Caco-2 (cell line): ENCODE measurements around the gene ARNT2. TPM values are rescaled to one million over a fixed set of nuclear protein-coding genes. Genes with fewer than 3 reads are reported as not detected.

Source experiments
- BruUV-seq: library from RNA; stranded (reverse); fragments of 400-500 nt; replicated peaks from 2 replicates; lab custom pipeline; 2021; lab: Mats Ljungman, UMichigan
- CTCF ChIA-PET: fragments of 300-600 bp; sonication (Branson Sonifier 250); formaldehyde crosslinking; loops from one replicate; lab custom pipeline; 2022; ENCODE audit warnings: antibody characterized with exemption; lab: Charles Lee
- POLR2A ChIA-PET: fragments of 300-600 bp; sonication (Branson Sonifier 250); formaldehyde crosslinking; loops from one replicate; lab custom pipeline; 2022; ENCODE audit warnings: antibody characterized with exemption; lab: Charles Lee
- DNase-seq, 2 experiments: peaks; one replicate each; pipeline versions ENCODE4 v3.0.0 to v3.0.0-alpha.2; 2020 to 2022
- H3K27me3 ChIP-seq: replicated peaks from 2 replicates; pipeline ENCODE4 v1.6.0; 2011; ENCODE audit warnings: low read length; ENCODE audit not compliant: control insufficient read depth, insufficient read depth
- H3K36me3 ChIP-seq: 2 replicates; pipeline ENCODE4 v1.5.1; 2011; ENCODE audit warnings: low read length; ENCODE audit not compliant: control insufficient read depth, insufficient read depth
- H3K4me1 ChIP-seq: fragments of 250-450 bp; sonication (Bioruptor Pico); 2 replicates; pipeline ENCODE4 v1.5.1; 2020; ENCODE audit warnings: mild to moderate bottlenecking
- H3K4me3 ChIP-seq: 2 replicates; pipeline ENCODE4 v1.5.1; 2011; ENCODE audit warnings: low read depth, mild to moderate bottlenecking, control low read depth, low read length
- H3K9me3 ChIP-seq: fragments of 250-450 bp; sonication (Bioruptor Pico); 2 replicates; pipeline ENCODE4 v1.5.1; 2020; ENCODE audit warnings: mild to moderate bottlenecking, moderate library complexity
- H3K27ac Mint-ChIP-seq: one replicate; pipeline ENCODE4 v1.8.0; 2022; ENCODE audit warnings: mixed read lengths; ENCODE audit not compliant: unreplicated experiment
- H3K27me3 Mint-ChIP-seq: one replicate; pipeline ENCODE4 v1.8.0; 2022; ENCODE audit warnings: mixed read lengths; ENCODE audit not compliant: insufficient read depth, unreplicated experiment
- H3K36me3 Mint-ChIP-seq: one replicate; pipeline ENCODE4 v1.8.0; 2022; ENCODE audit warnings: mild to moderate bottlenecking, mixed read lengths; ENCODE audit not compliant: insufficient read depth, unreplicated experiment
- H3K4me1 Mint-ChIP-seq: one replicate; pipeline ENCODE4 v1.8.0; 2022; ENCODE audit warnings: low read depth, mixed read lengths; ENCODE audit not compliant: unreplicated experiment
- H3K4me3 Mint-ChIP-seq: one replicate; pipeline ENCODE4 v1.8.0; 2022; ENCODE audit warnings: mild to moderate bottlenecking, moderate library complexity, mixed read lengths; ENCODE audit not compliant: unreplicated experiment
- H3K9me3 Mint-ChIP-seq: one replicate; pipeline ENCODE4 v1.8.0; 2022; ENCODE audit warnings: mixed read lengths; ENCODE audit not compliant: unreplicated experiment
- intact Hi-C: fragments of 100-400 bp; cut with micrococcal nuclease; formaldehyde crosslinking; loops from one replicate; pipeline ENCODE4 v1.10.0; 2022; ENCODE audit not compliant: unreplicated experiment
- total RNA-seq: library from RNA; stranded (reverse); gene quantifications from 2 replicates; pipeline ENCODE4 v1.2.3, GENCODE V29; 2022
- TF ChIP-seq, protein P1 (sequence below), 2 experiments: fragments of 200-600 bp in 1 of 2; IDR thresholded peaks; 1 replicate in 1 of 2; 2 replicates in 1 of 2; pipeline versions ENCODE4 v1.5.1 to v1.8.0; 2011 to 2022; ENCODE audit warnings: antibody characterized with exemption in 1 of 2, control low read depth in 1 of 2, inconsistent platforms in 1 of 2, low read depth in 1 of 2, low read length in 1 of 2, mild to moderate bottlenecking in 1 of 2, moderate library complexity in 1 of 2; ENCODE audit not compliant: insufficient read depth in 1 of 2, severe bottlenecking in 1 of 2, unreplicated experiment in 1 of 2

Gene ARNT2
- total RNA-seq, 1 experiment from 2014 or later: 0.23 TPM

DNA sequence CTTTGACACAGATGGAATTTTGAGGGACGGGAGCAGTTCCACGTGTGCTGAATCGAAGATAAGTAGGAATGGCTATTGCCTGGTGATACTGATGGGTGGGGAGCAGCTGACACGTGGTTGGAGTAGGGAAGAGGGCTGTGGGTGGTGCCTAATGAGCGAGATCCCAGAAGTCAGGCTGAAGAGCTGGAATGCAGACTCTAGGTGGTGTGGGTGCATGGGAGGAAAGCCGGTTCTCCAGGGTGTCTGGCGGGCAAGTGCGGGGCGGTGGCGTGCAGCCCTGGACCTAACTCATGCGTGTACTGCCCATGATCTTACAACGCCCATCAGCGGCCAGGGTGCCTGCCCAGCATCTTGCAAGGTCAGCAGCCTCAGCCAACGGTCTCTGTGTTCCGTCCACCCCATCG is 63.1 kb downstream of the ARNT2 start:
- intact Hi-C loops: no loop called here
- Histone ChIP-seq H3K9me3 (no peaks in the 10 kb centered on the region), H3K4me1 (peaks cover 11% of the 10 kb centered on the region; the same call in 1 of the 2 replicates), H3K27me3 (no peaks in the 10 kb centered on the region), H3K4me3 (no peak overlapping the region), H3K36me3 (no peaks in the 10 kb centered on the region)
- H3K9me3 Mint-ChIP-seq: no peaks in the 10 kb centered on the region
- H3K4me1 Mint-ChIP-seq: peaks cover 17% of the 10 kb centered on the region
- TF ChIP-seq, protein P1, sequence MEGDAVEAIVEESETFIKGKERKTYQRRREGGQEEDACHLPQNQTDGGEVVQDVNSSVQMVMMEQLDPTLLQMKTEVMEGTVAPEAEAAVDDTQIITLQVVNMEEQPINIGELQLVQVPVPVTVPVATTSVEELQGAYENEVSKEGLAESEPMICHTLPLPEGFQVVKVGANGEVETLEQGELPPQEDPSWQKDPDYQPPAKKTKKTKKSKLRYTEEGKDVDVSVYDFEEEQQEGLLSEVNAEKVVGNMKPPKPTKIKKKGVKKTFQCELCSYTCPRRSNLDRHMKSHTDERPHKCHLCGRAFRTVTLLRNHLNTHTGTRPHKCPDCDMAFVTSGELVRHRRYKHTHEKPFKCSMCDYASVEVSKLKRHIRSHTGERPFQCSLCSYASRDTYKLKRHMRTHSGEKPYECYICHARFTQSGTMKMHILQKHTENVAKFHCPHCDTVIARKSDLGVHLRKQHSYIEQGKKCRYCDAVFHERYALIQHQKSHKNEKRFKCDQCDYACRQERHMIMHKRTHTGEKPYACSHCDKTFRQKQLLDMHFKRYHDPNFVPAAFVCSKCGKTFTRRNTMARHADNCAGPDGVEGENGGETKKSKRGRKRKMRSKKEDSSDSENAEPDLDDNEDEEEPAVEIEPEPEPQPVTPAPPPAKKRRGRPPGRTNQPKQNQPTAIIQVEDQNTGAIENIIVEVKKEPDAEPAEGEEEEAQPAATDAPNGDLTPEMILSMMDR (IDR thresholded peaks at IDR 0.05; ENCODE audit: insufficient read depth in 1 of 2, low read depth in 1 of 2, low read length in 1 of 2, severe bottlenecking in 1 of 2, unreplicated experiment in 1 of 2): no peak
- H3K4me3 Mint-ChIP-seq: no peak overlapping the region
- no peak for DNase-seq
- ChIA-PET CTCF (no interaction called here), POLR2A (no interaction called here)
- no peaks in the 10 kb centered on the region for H3K36me3 Mint-ChIP-seq
- no TSS peak for BruUV-seq
- H3K27me3 Mint-ChIP-seq: peaks cover 2% of the 10 kb centered on the region
- no peak overlapping the region for H3K27ac Mint-ChIP-seq

DNA sequence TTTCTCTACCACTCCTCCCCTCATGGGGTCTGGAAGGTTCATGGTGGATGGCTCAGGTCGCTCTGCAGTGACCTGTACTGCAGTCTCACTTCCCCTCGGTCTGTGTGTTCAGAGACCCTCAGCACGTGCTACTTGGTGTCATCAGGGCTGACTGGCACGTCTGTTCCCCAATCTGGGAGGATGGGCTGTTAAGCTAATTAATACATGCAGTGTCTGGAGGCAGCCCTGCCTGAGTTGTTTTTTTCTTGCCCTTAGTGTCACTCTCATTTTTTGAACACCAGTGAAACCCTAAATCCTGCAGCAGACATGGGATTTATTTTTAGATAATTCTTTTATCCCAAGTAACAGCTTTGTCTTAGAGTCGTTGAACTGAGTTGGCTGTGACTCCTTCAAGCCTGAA is 64.6 kb downstream of the ARNT2 start:
- ChIA-PET CTCF (no interaction called here), POLR2A (no interaction called here)
- intact Hi-C loops: no loop called here
- TF ChIP-seq, protein P1 (IDR thresholded peaks at IDR 0.05; ENCODE audit: insufficient read depth in 1 of 2, low read depth in 1 of 2, low read length in 1 of 2, severe bottlenecking in 1 of 2, unreplicated experiment in 1 of 2): no peak
- Mint-ChIP-seq H3K4me1 (peaks cover 17% of the 10 kb centered on the region), H3K27ac (no peak overlapping the region), H3K9me3 (no peaks in the 10 kb centered on the region), H3K27me3 (peaks cover 2% of the 10 kb centered on the region), H3K4me3 (no peak overlapping the region), H3K36me3 (no peaks in the 10 kb centered on the region)
- peaks cover 7% of the 10 kb centered on the region; the same call in 1 of the 2 replicates for H3K4me1 ChIP-seq
- BruUV-seq: no TSS peak
- no peaks in the 10 kb centered on the region for H3K27me3 ChIP-seq
- H3K9me3 ChIP-seq: no peaks in the 10 kb centered on the region
- no peaks in the 10 kb centered on the region for H3K36me3 ChIP-seq
- DNase-seq: no peak
- no peak overlapping the region for H3K4me3 ChIP-seq

DNA sequence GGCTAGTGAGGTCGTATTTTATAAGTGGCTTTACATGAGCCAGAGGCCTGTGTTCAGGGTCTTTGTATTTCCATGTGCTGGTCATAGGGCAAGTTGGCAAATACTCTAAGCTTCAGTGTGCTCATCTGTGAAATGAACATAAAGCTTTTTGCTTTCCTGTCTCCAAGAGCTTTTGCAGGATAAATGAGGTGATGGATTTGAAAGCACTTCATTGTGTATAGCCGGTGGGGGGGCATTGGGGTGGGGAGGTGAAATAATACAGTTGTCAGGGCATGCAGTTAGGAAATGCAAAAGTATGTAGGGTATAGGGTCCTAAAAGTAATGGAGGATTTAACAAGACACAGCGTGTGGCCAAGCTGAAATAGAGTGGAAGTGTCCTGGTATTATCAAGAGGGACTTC is 67.7 kb downstream of the ARNT2 start:
- intact Hi-C loops: no loop called here
- no peak overlapping the region for H3K4me3 ChIP-seq
- CTCF ChIA-PET: interaction anchor here (0.6 to 0.7 kb wide), 2 partner anchors 498 to 503 kb away, joined by 3 read pairs; no protein-coding TSS in a partner anchor
- H3K4me1 ChIP-seq: no peaks in the 10 kb centered on the region
- H3K36me3 Mint-ChIP-seq: no peaks in the 10 kb centered on the region
- H3K36me3 ChIP-seq: no peaks in the 10 kb centered on the region
- TF ChIP-seq, protein P1 (IDR thresholded peaks at IDR 0.05; ENCODE audit: insufficient read depth in 1 of 2, low read depth in 1 of 2, low read length in 1 of 2, severe bottlenecking in 1 of 2, unreplicated experiment in 1 of 2): no peak
- H3K27ac Mint-ChIP-seq: no peak overlapping the region
- POLR2A ChIA-PET: no interaction called here
- H3K9me3 ChIP-seq: peaks cover 4% of the 10 kb centered on the region; the same call in 1 of the 2 replicates
- no peak for DNase-seq
- H3K9me3 Mint-ChIP-seq: no peaks in the 10 kb centered on the region
- peaks cover 6% of the 10 kb centered on the region for H3K4me1 Mint-ChIP-seq
- no peak overlapping the region for H3K4me3 Mint-ChIP-seq
- BruUV-seq: no TSS peak
- H3K27me3 Mint-ChIP-seq: peaks cover 2% of the 10 kb centered on the region
- H3K27me3 ChIP-seq: no peaks in the 10 kb centered on the region
